GM19351 (cell line): ENCODE data around the gene TMPRSS15.

Source experiments
- ATAC-seq: cut with Tn5 transposase; IDR thresholded peaks from one replicate; pipeline ENCODE4 v1.9.1; 2021; ENCODE audit warnings: mild to moderate bottlenecking, moderate library complexity; ENCODE audit not compliant: unreplicated experiment

The TMPRSS15 gene

DNA sequence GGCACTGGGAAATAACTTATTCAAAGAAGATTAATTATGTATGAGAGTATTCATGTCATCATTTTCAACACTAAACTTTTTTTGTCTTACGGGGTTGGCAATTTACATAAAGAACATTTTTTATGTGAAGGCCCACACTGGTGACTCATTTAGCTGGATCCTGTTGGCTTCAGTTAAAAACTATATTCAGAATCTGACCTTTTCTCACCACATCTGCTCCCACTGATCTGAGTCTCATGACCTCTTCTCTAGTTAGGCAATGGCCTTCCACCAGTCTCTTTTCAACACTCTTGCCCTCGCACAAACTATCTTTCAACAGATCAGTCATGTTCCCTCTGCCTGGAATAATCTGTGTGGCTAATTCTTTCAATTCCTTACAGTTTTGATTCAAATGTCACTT lies 53.4 kb downstream of the TMPRSS15 start:
- ATAC-seq: no peak

DNA sequence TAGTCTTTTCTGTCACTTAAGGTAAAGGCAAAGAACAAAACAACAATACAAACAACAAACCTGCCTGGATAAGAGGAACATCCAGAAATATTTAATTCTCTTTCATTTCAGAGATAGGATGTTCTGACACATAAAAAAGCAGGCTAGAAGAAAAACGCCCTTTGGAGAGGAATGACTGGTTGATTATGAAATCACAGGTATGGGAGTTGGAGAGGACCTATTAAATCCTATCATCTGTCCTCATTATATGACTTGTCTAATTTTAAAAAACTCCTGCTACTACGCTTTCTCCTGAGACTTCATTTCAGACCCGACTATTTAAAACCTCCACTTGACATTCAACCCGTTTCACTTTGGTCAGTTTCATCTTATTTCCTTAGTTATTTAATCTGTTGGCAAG lies 54.1 kb downstream of the TMPRSS15 start:
- ATAC-seq: no peak

GRCh38 chr21:18340387-18340942 lies 63.1 kb downstream of the TMPRSS15 start:
- ATAC-seq: no peak

DNA sequence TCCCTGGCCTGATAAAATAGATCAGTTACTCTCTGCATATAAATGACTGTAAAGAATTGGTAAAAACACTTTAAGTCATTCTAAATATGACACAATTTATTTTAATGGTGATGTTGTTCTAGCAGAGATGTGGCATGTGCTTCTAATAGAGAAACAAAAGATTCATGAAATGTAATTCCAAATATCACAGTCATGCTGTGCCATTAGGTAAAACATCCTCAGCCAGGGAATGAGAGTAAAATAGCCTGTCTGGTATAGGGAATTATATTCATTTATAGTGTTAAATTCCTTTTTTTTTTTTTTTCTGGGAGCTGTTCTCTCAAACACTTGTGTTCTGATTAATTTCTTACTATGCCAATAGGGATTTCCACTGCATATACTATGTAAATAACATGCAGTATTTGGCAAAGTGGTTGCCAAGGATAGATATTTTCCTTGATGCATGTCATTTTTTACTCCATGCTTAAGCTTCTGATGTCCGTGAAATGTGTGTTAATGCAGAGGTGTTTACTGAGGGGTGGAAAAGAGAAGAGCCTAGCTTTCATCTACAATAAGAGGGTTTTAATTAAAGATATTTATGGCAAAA lies 67.8 kb downstream of the TMPRSS15 start:
- no peak for ATAC-seq

- no peak for ATAC-seq
These were observed 69.5 kb downstream of the TMPRSS15 start for GRCh38 chr21:18334066-18334465.

GRCh38 chr21:18318156-18318555 lies 85.4 kb downstream of the TMPRSS15 start:
- no peak for ATAC-seq

GRCh38 chr21:18298228-18298627 lies 105.4 kb downstream of the TMPRSS15 start:
- no peak for ATAC-seq

DNA sequence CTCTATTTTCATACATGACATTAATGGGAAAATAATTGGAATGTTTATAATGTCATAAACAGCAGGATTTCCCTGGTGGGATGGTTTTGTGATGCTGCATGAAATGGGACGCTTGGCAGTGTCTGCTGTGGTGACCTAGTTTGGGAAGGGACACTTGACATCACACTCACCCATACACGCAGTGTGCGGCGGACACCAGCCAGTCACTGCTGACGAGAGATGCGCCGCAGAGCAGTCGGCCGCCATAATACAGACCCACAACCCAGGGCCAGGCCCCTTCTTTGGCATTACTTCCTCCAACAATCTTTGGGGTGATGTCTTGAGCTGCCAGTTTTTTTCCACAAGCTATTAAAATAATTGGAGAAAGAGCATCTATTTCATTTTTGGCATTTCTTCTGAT lies 109.5 kb downstream of the TMPRSS15 start:
- no peak for ATAC-seq

GRCh38 chr21:18289876-18290275 lies 113.7 kb downstream of the TMPRSS15 start:
- no peak for ATAC-seq

- no peak for ATAC-seq
These were observed 118.2 kb downstream of the TMPRSS15 start for GRCh38 chr21:18285379-18285778.

DNA sequence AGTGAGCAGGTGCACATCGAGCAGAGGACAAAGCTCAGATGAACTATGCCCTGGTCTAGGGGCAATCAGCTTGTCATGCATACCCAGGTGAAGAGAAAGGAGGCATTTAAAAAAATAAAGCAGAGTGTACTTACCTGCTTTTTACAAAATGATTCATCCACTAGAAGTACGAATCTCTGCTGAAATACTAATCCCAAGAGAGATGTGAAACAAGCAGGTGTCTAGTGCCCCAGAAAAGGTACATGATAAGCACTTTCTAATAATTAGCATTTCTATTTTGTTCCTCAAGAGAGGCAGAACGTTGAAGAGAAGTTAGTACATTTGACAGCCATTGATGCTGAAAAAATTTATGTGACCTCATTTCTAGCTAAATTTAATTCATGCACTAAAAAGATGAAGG lies 127.8 kb downstream of the TMPRSS15 start:
- ATAC-seq: no peak

DNA sequence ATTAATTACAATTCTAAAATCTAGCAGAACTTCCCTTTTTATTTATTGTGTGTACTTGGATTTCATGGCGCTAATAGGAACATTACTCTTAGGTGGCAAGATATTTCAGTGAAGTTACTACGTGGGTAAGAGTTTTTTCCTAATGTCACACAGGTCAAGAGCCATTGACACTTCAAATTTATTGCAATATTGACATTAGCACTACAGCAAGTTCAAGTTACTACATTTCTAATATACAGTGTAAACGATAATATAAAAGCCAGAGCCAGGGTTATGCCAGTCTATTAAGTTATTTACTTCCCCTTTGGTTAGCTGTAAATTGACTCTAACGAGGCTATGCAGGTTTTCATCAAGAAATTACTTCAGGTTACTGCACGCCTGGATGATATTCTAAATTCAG lies 129.2 kb downstream of the TMPRSS15 start:
- no peak for ATAC-seq

GRCh38 chr21:18273400-18273799 lies 130.2 kb downstream of the TMPRSS15 start:
- ATAC-seq: no peak

- ATAC-seq: no peak
These were observed 133.7 kb downstream of the TMPRSS15 start for GRCh38 chr21:18269856-18270255.

DNA sequence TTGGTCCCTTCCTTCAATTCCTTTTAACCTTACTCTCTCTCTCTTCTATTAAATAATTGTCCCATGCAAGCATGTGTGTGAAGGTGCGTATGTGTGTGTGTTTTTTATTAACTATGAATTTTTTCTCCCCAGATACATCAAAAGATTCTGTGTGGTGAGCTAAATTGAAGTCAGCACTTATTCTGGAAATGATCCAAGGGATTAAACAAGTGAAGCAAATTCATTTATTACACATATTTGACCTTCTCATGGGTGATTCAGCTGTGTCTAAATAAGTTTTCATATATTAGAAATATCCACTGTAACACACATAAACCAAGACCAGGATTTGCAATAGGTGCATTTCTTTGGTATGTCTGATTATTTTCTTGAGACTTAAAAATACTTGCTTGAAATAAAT lies 134.7 kb downstream of the TMPRSS15 start:
- no peak for ATAC-seq

GRCh38 chr21:18267496-18267895 lies 136.1 kb downstream of the TMPRSS15 start:
- no peak for ATAC-seq

- no peak for ATAC-seq
These were observed 137.6 kb downstream of the TMPRSS15 start for GRCh38 chr21:18265944-18266343.

DNA sequence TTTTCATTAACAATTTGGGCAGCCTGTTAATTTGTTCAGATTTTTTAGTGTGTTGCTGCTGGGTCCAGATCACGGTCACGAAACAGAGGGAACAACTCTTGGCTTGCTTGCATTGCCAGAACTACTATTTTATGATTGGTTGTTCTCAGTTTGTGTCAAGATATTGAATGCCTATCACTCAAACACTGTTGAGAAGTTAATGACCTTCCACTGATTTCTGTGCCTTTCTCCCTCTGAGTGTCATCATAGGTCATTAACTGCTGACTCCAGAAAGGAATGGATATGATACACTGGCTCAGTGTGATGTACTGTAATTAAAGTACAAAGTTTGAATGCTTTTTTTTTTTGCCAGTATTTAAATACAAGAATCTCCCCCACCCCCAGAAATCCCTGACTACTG lies 149.8 kb downstream of the TMPRSS15 start:
- ATAC-seq: no peak

GRCh38 chr21:18253221-18253620 lies 150.4 kb downstream of the TMPRSS15 start:
- no peak for ATAC-seq

- no peak for ATAC-seq
These were observed 150.9 kb downstream of the TMPRSS15 start for GRCh38 chr21:18252680-18253079.

GRCh38 chr21:18252256-18252655 lies 151.3 kb downstream of the TMPRSS15 start:
- no peak for ATAC-seq

GRCh38 chr21:18251065-18251464 lies 152.5 kb downstream of the TMPRSS15 start:
- ATAC-seq: no peak

GRCh38 chr21:18249672-18250071 lies 153.9 kb downstream of the TMPRSS15 start:
- ATAC-seq: no peak
